GM12874 (cell line): ENCODE results near the gene TNS3.

ENCODE experiments used
- TF ChIP-seq, protein P1 (sequence below): IDR thresholded peaks from 2 replicates; pipeline ENCODE4 v1.5.1; 2011; ENCODE audit warnings: low read depth, mild to moderate bottlenecking, control low read depth, low read length, moderate library complexity; ENCODE audit not compliant: insufficient read depth

TNS3 gene

GRCh38 chr7:47531584-47532492 lies 50.1 kb downstream of the TNS3 start:
- TF ChIP-seq, protein P1, sequence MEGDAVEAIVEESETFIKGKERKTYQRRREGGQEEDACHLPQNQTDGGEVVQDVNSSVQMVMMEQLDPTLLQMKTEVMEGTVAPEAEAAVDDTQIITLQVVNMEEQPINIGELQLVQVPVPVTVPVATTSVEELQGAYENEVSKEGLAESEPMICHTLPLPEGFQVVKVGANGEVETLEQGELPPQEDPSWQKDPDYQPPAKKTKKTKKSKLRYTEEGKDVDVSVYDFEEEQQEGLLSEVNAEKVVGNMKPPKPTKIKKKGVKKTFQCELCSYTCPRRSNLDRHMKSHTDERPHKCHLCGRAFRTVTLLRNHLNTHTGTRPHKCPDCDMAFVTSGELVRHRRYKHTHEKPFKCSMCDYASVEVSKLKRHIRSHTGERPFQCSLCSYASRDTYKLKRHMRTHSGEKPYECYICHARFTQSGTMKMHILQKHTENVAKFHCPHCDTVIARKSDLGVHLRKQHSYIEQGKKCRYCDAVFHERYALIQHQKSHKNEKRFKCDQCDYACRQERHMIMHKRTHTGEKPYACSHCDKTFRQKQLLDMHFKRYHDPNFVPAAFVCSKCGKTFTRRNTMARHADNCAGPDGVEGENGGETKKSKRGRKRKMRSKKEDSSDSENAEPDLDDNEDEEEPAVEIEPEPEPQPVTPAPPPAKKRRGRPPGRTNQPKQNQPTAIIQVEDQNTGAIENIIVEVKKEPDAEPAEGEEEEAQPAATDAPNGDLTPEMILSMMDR, result no peak

DNA sequence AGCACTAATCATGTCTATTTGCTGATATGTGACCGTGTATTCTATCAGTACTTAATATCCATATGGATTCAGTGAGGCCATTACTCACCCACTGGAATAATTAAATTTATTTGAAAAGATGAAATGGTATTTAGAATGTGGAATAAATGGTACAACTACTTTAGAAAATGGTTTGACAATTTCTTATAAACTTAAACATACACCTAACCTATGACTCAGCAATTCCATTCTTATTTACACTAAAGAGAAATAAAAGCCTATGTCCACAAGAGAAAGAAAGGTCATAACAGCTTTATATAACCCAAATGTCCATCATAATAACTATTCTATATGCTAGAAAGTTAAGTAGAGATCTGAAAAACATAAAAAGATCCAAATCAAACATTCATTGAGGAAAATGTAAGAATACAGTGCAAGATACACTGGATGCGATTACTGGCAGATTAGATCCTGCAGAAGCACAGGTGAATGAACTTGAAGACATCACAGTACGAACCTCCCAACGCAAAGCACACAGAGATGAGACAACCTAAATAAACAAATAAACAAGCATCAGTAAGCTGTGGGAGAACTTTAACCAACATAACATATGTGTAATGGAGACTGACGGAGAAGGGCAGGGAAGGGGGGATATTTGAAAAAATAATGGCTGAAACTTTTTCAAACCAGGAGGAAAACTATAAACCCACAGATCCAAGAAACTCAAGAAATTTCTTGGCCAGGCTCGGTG lies 51.9 kb downstream of the TNS3 start:
- TF ChIP-seq, protein P1, result no peak

DNA sequence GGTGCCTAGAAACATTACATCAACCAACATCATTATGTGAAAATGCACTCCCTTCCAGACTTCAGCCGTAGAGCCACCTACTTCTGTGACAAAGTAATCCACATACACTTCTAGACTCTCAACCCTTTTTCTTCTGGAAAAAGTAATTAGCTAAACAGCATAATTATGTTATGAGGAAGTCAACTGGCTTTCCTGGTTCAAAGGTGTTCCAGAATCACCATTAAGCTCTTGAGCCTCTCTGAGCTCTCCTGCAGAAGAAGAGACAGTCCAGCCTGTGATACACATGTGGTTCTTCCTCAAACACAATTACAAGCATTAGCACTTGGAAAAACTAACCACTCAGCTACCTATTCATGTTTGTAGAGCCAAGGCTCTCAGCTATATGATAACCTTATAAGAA lies 52.5 kb downstream of the TNS3 start:
- TF ChIP-seq, protein P1, result no peak

GRCh38 chr7:47528471-47528870 lies 53.4 kb downstream of the TNS3 start:
- TF ChIP-seq, protein P1, result no peak

DNA sequence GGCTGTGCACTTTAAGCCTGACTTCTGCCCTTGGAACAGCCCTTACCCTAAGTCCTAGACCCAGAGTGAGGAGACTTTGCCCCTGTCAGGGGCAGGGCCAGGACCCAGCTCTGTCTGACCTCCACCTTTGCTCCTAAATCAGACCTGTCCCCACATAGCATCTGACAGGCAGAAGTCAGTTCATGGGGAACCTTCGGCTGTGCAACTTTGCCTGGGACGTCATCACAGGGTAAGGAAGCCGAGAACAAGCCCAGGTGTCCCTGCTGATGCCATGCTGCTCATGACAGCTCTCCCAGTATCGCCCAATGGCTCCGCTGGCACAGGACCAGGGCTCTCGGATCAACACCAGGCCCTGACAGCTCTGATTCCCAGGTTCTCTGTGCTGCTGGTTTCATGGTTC lies 55.4 kb downstream of the TNS3 start:
- TF ChIP-seq, protein P1, result no peak

DNA sequence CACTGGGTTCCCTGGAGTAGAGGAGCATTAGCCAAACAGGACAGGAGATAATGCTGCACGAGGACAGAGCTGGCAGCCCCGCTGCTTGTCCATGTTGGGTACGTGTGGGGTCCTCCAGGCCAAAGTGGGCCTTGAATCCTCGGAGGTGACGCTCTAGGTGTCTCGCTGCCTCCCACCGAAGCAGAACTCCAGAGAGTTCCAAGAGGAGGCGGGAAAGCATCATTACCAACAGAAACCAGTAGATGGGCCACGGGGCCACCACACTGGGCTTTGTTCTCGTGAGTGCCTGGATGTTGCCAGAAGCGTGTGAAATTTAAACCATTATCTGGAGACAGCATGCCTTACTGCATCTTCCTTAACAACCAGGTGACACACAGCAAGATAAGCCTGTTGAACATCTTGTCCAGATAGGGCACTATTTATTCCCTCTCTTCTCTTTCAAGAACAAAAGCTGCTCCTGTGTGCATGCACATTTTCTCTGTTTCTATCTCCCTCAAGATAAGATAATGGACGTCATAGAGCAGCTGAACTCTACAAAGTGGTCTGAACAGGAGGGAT lies 56.8 kb downstream of the TNS3 start:
- TF ChIP-seq, protein P1, result no peak

- TF ChIP-seq, protein P1, result no peak
Measured at GRCh38 chr7:47523401-47523800, 58.5 kb downstream of the TNS3 start.
